OCI-LY1 (cell line): ENCODE results near the gene QRICH1.

Experiments used
- CTCF ChIP-seq: fragments of 200-600 bp; sonication (generic), shearing (Covaris generic); IDR thresholded peaks from 2 replicates; pipeline ENCODE4 v1.5.1; 2017; ENCODE audit warnings: mild to moderate bottlenecking, antibody characterized with exemption, low read length, moderate library complexity, mixed read lengths
- EZH2 ChIP-seq: fragments of 200-600 bp; sonication (generic), shearing (Covaris generic); IDR thresholded peaks from 2 replicates; pipeline ENCODE4 v1.8.0; 2017; ENCODE audit warnings: borderline replicate concordance, mixed run types, mild to moderate bottlenecking, antibody characterized with exemption, low read length, moderate library complexity, mixed read lengths

DNA sequence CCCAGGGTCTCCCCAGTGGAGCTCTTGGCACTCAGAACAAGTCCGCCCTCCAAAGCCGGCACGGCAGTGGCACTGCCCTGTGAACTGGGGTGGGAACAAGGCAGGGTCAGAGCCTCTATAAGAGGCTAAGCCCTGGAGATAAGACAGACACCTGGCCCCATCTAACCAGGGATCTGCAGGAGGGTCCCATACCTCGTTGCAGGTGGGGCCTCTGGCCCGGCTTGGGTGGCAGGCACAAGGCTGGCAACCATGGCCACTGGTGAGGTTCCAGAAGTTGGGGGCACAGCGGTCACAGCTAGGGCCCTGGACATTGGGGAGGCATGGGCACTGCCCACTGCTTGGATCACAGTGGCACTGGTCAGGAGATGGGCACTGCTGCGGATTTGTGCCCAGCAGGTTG is 30.3 kb upstream of the QRICH1 start:
- TF ChIP-seq CTCF (no peak), EZH2 (no peak)
